ENCODE data around the gene CCDC167.
A peak's percentile ranks its signal among the peaks of the same experiment; 100 is the strongest.
"Not testable (repeated sequence)": the region's sequence is repeated elsewhere in the genome, so short reads cannot be mapped to it uniquely, and the experiment has no call there.

CCDC167 gene

DNA sequence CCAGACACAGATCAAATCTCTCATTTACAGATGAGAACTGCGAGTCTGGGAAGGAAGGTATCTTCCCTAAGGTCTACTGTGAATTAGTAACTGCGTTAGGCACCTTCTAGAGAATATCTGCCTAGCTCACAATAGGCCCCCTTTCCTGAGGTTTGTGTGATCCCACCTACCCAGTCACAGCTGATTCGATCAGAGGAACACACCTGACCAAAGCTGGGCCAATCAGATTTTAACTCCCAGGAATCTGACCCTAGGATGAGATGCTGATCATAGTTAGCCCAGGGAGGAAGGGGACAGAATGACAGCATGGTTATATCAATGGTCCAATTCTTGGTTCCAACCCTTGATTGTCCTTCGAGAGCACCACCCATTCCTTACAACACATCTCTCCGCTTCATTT lies 7.4 kb upstream of the CCDC167 start:
- peak overlapping the region; percentile 7 for H3K27ac Mint-ChIP-seq
- peaks cover 54% of the 10 kb centered on the region for H3K4me1 Mint-ChIP-seq (ENCODE audit: low read depth)
- no peaks in the 10 kb centered on the region for H3K27me3 Mint-ChIP-seq
- no peak overlapping the region for H3K4me3 Mint-ChIP-seq
- H3K36me3 Mint-ChIP-seq (ENCODE audit: low read depth), result no peaks in the 10 kb centered on the region
- peaks cover 4% of the 10 kb centered on the region for H3K9me3 Mint-ChIP-seq

DNA sequence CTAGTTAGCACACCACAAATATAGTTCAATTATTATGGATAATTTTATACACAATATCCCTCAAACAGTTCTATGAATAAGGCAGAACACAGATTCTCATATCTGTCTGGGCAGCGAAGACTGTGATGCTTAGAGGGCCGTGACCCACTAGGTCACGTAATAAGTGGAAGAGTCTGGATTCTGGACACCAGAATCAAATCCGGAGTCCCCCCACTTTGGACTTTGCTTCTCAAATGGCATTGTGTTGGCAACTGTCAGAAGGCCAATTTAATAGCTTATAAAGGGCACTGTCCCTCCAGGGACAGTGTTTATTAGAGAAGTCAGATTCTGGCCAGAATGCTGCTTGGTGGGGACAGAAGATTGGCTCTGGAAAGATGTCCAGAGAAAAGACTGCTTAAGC lies 6.8 kb upstream of the CCDC167 start:
- Mint-ChIP-seq H3K27ac (no peak overlapping the region), H3K9me3 (peaks cover 4% of the 10 kb centered on the region), H3K4me3 (no peak overlapping the region), H3K4me1 (ENCODE audit: low read depth) (peaks cover 59% of the 10 kb centered on the region), H3K27me3 (no peaks in the 10 kb centered on the region), H3K36me3 (ENCODE audit: low read depth) (no peaks in the 10 kb centered on the region)

DNA sequence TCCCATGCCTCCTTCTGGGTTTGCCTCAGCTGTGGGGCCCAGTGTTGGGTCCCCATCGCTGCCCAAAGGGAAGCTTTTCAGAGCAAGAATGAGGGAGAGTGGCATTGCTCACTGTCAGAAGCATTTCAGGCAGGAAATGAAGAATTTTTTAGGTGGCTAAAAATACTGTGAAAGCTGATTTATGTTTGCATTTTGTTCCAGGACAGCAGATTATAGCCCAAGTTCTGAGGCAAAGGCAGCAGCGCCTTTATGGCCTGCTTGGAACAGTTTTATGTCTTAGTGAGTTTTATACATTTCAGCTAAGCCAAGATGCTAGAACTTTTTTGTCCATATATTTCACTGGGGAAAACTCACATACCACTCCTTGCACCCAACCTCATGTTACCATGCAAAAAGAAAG lies 4.3 kb upstream of the CCDC167 start:
- H3K36me3 Mint-ChIP-seq (ENCODE audit: low read depth), result no peaks in the 10 kb centered on the region
- H3K27me3 Mint-ChIP-seq, result no peaks in the 10 kb centered on the region
- H3K4me3 Mint-ChIP-seq, result no peak overlapping the region
- H3K27ac Mint-ChIP-seq, result no peak overlapping the region
- H3K9me3 Mint-ChIP-seq, result no peaks in the 10 kb centered on the region
- H3K4me1 Mint-ChIP-seq (ENCODE audit: low read depth), result peaks cover 81% of the 10 kb centered on the region

GRCh38 chr6:37503309-37503965 lies 3.7 kb upstream of the CCDC167 start:
- H3K4me1 Mint-ChIP-seq (ENCODE audit: low read depth), result peaks cover 84% of the 10 kb centered on the region
- H3K4me3 Mint-ChIP-seq, result peak overlapping the region; percentile 27
- H3K27ac Mint-ChIP-seq, result peak overlapping the region; percentile 82
- no peaks in the 10 kb centered on the region for H3K27me3 Mint-ChIP-seq
- H3K9me3 Mint-ChIP-seq, result no peaks in the 10 kb centered on the region
- no peaks in the 10 kb centered on the region for H3K36me3 Mint-ChIP-seq (ENCODE audit: low read depth)

GRCh38 chr6:37502703-37503291 lies 3.1 kb upstream of the CCDC167 start:
- no peaks in the 10 kb centered on the region for H3K9me3 Mint-ChIP-seq
- H3K27ac Mint-ChIP-seq, result peak overlapping the region; percentile 82
- H3K4me1 Mint-ChIP-seq (ENCODE audit: low read depth), result peaks cover 84% of the 10 kb centered on the region
- H3K27me3 Mint-ChIP-seq, result no peaks in the 10 kb centered on the region
- no peaks in the 10 kb centered on the region for H3K36me3 Mint-ChIP-seq (ENCODE audit: low read depth)
- peak overlapping the region; percentile 27 for H3K4me3 Mint-ChIP-seq

DNA sequence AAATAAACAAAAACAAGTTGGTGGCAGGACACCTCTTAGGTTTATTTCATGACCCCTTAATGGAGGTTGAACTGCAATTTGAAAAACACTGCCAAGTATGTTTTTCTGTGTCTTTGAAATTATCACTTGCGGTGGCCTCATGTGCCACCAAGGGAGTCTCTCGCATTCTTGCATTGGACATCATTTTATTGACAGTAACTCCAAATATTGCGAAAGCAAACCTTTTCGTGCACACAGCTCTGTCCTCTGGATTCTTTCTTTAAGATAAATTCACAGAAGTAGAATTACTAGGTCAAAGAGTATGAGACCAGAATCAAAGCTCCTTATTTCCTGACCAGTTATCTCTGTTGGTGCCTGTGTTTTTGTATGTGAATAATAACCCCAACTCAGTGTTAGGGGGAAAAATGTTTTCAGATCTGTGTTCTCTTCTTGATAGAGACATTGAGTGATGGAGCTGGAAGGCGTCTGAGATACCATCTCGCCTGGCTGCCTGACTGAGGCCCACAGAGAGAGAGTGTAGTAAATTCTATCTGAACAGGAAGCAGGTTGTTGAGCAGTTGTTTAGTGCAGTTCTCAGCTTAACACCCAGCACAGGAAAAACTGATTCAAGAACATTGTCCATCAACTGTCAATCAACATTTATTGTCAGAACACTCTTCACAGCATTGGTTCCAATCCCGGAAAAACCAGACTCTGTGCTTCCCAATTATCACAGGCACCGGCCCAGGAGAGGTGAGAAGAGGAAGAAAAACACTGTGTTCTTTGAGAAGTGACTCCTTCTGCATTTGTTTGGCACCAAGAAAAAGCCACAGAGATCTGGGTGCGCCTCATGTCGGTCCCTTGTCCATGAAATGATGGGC lies 2.2 kb upstream of the CCDC167 start:
- Mint-ChIP-seq H3K36me3 (ENCODE audit: low read depth) (peaks cover under 1% of the 10 kb centered on the region), H3K27ac (peak overlapping the region; percentile 82), H3K9me3 (no peaks in the 10 kb centered on the region), H3K4me1 (ENCODE audit: low read depth) (peaks cover 87% of the 10 kb centered on the region), H3K27me3 (no peaks in the 10 kb centered on the region), H3K4me3 (peak overlapping the region; percentile 27)

GRCh38 chr6:37500904-37501303 lies 1.2 kb upstream of the CCDC167 start:
- not testable (repeated sequence) for H3K27ac Mint-ChIP-seq; H3K36me3 Mint-ChIP-seq (ENCODE audit: low read depth); H3K27me3 Mint-ChIP-seq; H3K9me3 Mint-ChIP-seq; H3K4me3 Mint-ChIP-seq
- H3K4me1 Mint-ChIP-seq (ENCODE audit: low read depth), result peaks cover 94% of the 10 kb centered on the region

- H3K27me3 Mint-ChIP-seq, result no peaks in the 10 kb centered on the region
- peaks cover 4% of the 10 kb centered on the region for H3K36me3 Mint-ChIP-seq (ENCODE audit: low read depth)
- H3K4me1 Mint-ChIP-seq (ENCODE audit: low read depth), result peaks cover 93% of the 10 kb centered on the region
- H3K9me3 Mint-ChIP-seq, result no peaks in the 10 kb centered on the region
- H3K4me3 Mint-ChIP-seq, result peak overlapping the region; percentile 90
- peak overlapping the region; percentile 94 for H3K27ac Mint-ChIP-seq
Measured at GRCh38 chr6:37500294-37500608, 558 bp upstream of the CCDC167 start.

DNA sequence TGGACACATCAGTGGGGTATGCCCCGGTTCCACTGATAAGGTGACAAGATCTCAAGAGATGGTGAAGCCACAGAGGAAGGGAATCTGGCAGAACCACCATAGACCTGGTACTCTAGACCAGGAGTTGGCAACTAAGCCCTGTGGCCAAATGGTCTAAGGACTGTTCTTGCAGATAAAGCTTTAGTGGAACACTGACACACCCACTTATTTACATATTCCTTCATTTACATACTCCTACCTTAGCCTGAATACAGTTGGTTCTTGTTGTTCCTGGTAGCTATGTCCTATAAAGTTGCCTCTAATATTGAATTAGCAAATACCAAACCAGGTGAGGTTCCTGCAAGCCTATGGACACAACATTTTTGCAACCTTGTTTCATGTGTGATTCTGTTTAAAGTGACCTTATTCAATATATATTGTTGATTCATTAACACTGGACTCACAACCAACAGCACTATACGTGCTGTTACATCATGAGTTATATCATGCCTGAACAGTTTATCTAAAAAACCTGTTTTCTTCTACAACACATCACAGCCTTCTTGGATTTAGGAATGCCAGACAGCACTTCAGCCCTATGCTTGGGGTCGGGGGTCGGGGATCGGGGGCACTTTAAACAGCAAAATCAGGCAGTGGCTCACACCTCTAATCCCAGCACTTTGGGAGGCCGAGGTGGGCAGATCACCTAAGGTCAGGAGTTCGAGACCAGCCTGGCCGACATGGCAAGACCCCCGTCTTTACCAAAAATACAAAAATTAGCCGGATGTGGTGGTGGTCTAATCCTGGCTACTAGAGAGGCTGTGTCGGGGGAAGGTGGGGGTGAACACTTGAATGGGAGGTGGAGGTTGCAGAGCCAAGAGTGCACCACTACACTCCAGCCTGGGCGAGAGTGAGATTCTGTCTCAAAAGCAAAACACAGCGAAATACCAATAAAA lies 2.5 kb downstream of the CCDC167 start:
- Mint-ChIP-seq H3K4me3 (peak overlapping the region; percentile 90), H3K27ac (peak overlapping the region; percentile 38), H3K27me3 (no peaks in the 10 kb centered on the region), H3K36me3 (ENCODE audit: low read depth) (peaks cover 4% of the 10 kb centered on the region), H3K9me3 (no peaks in the 10 kb centered on the region), H3K4me1 (ENCODE audit: low read depth) (peaks cover 94% of the 10 kb centered on the region)

DNA sequence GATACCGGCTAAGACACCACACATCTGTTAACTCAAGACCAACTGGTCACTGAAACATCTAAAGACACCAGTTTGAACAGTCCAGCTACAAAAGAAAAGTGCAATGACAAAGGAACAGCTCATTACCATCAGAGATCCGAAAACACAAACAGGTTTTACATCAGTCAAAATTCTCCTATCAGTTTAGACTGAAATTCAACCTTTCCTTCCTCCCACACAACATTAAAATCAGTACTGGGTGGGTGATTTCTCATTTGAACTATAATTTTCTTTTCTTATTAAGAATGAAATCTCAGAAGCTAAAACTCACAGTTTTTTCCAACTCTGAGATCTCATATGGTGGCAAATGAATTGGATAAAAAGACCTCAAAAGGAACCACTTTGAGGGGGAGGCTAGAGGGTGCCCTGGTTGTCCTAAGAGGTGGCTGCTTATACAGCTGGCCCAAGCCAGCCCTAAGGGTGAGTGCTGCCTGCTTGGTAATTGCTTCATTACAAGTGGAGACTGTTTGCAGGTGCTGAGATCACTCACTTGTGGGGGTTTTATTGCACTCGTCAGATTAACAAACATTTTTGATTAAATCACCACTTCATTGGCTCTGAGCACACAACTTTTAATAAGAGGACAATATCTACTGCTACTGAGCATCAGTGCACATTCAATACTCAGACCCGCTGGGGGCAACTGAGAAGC lies 4.3 kb downstream of the CCDC167 start:
- H3K9me3 Mint-ChIP-seq, result no peaks in the 10 kb centered on the region
- peaks cover 97% of the 10 kb centered on the region for H3K4me1 Mint-ChIP-seq (ENCODE audit: low read depth)
- H3K27me3 Mint-ChIP-seq, result no peaks in the 10 kb centered on the region
- H3K36me3 Mint-ChIP-seq (ENCODE audit: low read depth), result peaks cover 4% of the 10 kb centered on the region
- H3K4me3 Mint-ChIP-seq, result peak overlapping the region; percentile 69
- peak overlapping the region; percentile 95 for H3K27ac Mint-ChIP-seq

DNA sequence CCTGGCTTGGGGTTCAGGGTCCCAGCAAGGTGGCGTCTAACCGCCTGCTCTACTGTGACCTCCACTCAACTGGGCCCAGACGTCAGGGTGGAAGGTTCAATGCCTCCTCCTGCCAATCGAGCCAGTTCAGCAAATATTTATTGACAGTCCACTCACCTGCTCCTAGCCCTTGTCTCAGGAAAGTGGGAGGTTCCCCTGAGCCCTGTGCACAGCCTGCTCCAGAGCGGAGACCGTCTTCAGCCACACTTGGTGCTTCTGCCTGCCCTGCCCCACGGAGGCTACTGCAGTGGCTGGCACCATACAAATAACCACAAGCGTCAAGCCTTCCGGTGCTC lies 6.1 kb downstream of the CCDC167 start:
- peaks cover 97% of the 10 kb centered on the region for H3K4me1 Mint-ChIP-seq (ENCODE audit: low read depth)
- no peaks in the 10 kb centered on the region for H3K27me3 Mint-ChIP-seq
- H3K27ac Mint-ChIP-seq, result no peak overlapping the region
- H3K36me3 Mint-ChIP-seq (ENCODE audit: low read depth), result peaks cover 7% of the 10 kb centered on the region
- H3K4me3 Mint-ChIP-seq, result no peak overlapping the region
- H3K9me3 Mint-ChIP-seq, result no peaks in the 10 kb centered on the region

DNA sequence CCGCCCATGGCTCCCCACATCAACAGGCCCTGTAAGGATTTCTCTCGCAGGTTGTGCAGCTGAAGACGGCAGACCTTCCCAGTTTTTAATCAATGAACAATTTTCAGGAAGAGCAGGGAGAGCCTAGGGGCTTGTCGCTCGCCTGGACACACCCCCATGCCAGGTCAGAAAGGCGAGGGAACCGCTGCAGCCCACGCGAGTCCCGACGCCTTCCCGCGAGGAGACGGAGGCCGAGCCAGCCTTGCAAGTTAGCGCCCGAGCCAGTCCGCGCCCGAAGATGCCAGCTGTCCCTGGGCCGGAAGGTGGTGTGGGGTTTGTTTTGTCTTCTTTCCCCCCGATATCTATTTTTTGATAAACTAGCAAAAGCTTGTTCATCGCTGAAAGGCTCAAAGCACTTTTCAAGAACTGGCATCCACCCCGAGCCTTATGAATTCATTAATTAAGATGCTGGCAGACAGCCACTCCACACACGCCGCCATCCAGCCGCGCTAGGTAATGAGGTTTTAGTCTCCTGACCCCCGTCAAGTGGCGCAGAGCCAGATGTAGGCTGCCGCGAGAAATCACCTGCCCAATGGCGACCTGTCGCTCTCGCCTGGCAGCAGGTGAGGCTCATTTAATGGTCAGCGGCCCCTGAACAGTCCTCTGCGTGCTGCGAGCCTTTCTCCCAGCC lies 6.6 kb downstream of the CCDC167 start:
- H3K27me3 Mint-ChIP-seq, result no peaks in the 10 kb centered on the region

GRCh38 chr6:37492236-37492972 lies 7.3 kb downstream of the CCDC167 start:
- H3K4me1 Mint-ChIP-seq (ENCODE audit: low read depth), result peaks cover 94% of the 10 kb centered on the region
- H3K27me3 Mint-ChIP-seq, result no peaks in the 10 kb centered on the region
- H3K4me3 Mint-ChIP-seq, result no peak overlapping the region
- peaks cover 16% of the 10 kb centered on the region for H3K36me3 Mint-ChIP-seq (ENCODE audit: low read depth)
- no peaks in the 10 kb centered on the region for H3K9me3 Mint-ChIP-seq
- no peak overlapping the region for H3K27ac Mint-ChIP-seq

More for the DNA sequence above, 6.6 kb downstream of the CCDC167 start:
- H3K27ac Mint-ChIP-seq, result no peak overlapping the region
- no peaks in the 10 kb centered on the region for H3K9me3 Mint-ChIP-seq
- no peak overlapping the region for H3K4me3 Mint-ChIP-seq
- peaks cover 97% of the 10 kb centered on the region for H3K4me1 Mint-ChIP-seq (ENCODE audit: low read depth)
- peaks cover 12% of the 10 kb centered on the region for H3K36me3 Mint-ChIP-seq (ENCODE audit: low read depth)
